Heart left ventricle (tissue), 16 donors: Measurements from ENCODE around the gene ARPP19. TPM values are rescaled to one million over a fixed set of nuclear protein-coding genes. Genes with fewer than 3 reads are reported as not detected.
A peak's percentile ranks its signal among the peaks of the same experiment; 100 is the strongest.

ENCODE experiments used
- ATAC-seq, 4 donors: fragments of 200-7000 bp; cut with Tn5 transposase; one replicate each; pipeline ENCODE4 v1.9.1; 2020 to 2022; ENCODE audit warnings: moderate library complexity in 4 of 4, mild to moderate bottlenecking in 3 of 4, moderate number of reproducible peaks in 1 of 4
- DNase-seq, 5 donors: peaks; one replicate each; pipeline ENCODE4 v3.0.0-alpha.2; 2020
- H3K27ac ChIP-seq, 12 donors: fragments of 200-600 bp; sonication (generic) in 4 of 12; one replicate each; pipeline versions ENCODE4 v1.5.0 to v1.8.0; 2016 to 2022; ENCODE audit warnings: mild to moderate bottlenecking in 2 of 12
- H3K27me3 ChIP-seq, 9 donors: fragments of 200-600 bp; sonication (generic) in 2 of 9; one replicate each; pipeline versions ENCODE4 v1.5.1 to v1.8.0; 2016 to 2022; ENCODE audit warnings: mild to moderate bottlenecking in 3 of 9
- H3K36me3 ChIP-seq, 9 donors: fragments of 200-600 bp; sonication (generic) in 2 of 9; one replicate each; pipeline versions ENCODE4 v1.5.0 to v1.8.0; 2018 to 2022; ENCODE audit warnings: mild to moderate bottlenecking in 2 of 9
- H3K4me1 ChIP-seq, 12 donors: fragments of 200-600 bp; sonication (generic) in 4 of 12; one replicate each; pipeline versions ENCODE4 v1.5.0 to v1.8.0; 2016 to 2022; ENCODE audit warnings: mild to moderate bottlenecking in 3 of 12
- H3K4me3 ChIP-seq, 12 donors: fragments of 200-600 bp; sonication (generic) in 4 of 12; one replicate each; pipeline versions ENCODE4 v1.5.0 to v1.8.0; 2017 to 2022; ENCODE audit warnings: mild to moderate bottlenecking in 9 of 12, moderate library complexity in 4 of 12
- H3K9me3 ChIP-seq, 12 donors: fragments of 200-600 bp; sonication (generic) in 4 of 12; one replicate each; pipeline versions ENCODE4 v1.5.0 to v1.8.0; 2016 to 2022; ENCODE audit warnings: mild to moderate bottlenecking in 1 of 12
- POLR2A ChIP-seq, 2 donors: fragments of 450-650 bp; IDR thresholded peaks; one replicate each; pipeline ENCODE4 v1.6.1; 2017; ENCODE audit warnings: antibody characterized with exemption in 2 of 2, mild to moderate bottlenecking in 2 of 2, moderate library complexity in 2 of 2
- WGBS, 4 donors: extraction: QIAGEN DNeasy Blood & Tissue Kit in 2 of 4; methylation state at CpG; one replicate each; pipeline versions ENCODE4 v1.1.5 to v1.1.7; 2013 to 2018; 5-methylcytosine and 5-hydroxymethylcytosine counted together
- intact Hi-C, 10 donors: fragments of 100-400 bp; cut with DNase I; formaldehyde crosslinking; loops; one replicate each; pipeline versions ENCODE4 v1.11.1 to v1.14.2; 2022
- polyA plus RNA-seq, 2 donors: library from polyadenylated mRNA; stranded (reverse); fragments of 200-250 nt; gene quantifications; one replicate each; pipeline ENCODE4 v1.2.3, GENCODE V29; 2013
- total RNA-seq, 9 donors: library from RNA; depleted of rRNA in 2 of 9; stranded (reverse); fragments of >200 nt in 2 of 9; fragmentation: NEBNext Ultra II Directional in 3 of 9; extraction: Animal tissue kit (Norgen Biotek cat#: 25700) in 3 of 9; gene quantifications; one replicate each; pipeline versions ENCODE4 v1.1.0 to v1.2.4, GENCODE V29; 2016 to 2023
- TF ChIP-seq, protein P1 (sequence below), 12 donors: fragments of 200-600 bp; sonication (generic) in 4 of 12; IDR thresholded peaks; one replicate each; pipeline versions ENCODE4 v1.5.0 to v1.8.0; 2018 to 2022; ENCODE audit warnings: antibody characterized with exemption in 12 of 12, mild to moderate bottlenecking in 5 of 12
- donor health status: ischemic (EF 13 %, LVEDD 7.1; RV severe dilation, severe dysfunction).
- donor health status: healthy with polysubstance abuse.
- donor health status: DM: no; HTN: yes; CAD: no.
- donor health status: DM: no; HTN: no; CAD: no.
- donor health status: ischemic (EF 25% LVEDD 6.9; RV normal size, moderate dysfunction).
- donor health status: ischemic (EF 25% LVEDD 5.7; RV mildly dilated, moderate dysfunction).
- donor health status: healthy.
- donor health status: DM: yes; HTN: yes; CAD: no.
- donor health status: ischemic (EF 35%, LVEDD 5.7; RV mildly dilated, moderate dysfunction).
- donor health status: nonischemic (EF 11% LVEDD 7.7; RV severe dilation, severe dysfunction).
- donor health status: DM: yes; HTN: yes; CAD: no.
- donor health status: PGD.
- donor health status: ischemic (EF 29% LVEDD 5.4; RV normal size, mild dysfunction).
- donor health status: nonischemic (EF 23%, LVEDD 6.1; RV moderate dilation, normal function).

Gene ARPP19
- total and polyA plus RNA-seq, 11 donors: 28.5 to 182 (median 147) TPM

DNA sequence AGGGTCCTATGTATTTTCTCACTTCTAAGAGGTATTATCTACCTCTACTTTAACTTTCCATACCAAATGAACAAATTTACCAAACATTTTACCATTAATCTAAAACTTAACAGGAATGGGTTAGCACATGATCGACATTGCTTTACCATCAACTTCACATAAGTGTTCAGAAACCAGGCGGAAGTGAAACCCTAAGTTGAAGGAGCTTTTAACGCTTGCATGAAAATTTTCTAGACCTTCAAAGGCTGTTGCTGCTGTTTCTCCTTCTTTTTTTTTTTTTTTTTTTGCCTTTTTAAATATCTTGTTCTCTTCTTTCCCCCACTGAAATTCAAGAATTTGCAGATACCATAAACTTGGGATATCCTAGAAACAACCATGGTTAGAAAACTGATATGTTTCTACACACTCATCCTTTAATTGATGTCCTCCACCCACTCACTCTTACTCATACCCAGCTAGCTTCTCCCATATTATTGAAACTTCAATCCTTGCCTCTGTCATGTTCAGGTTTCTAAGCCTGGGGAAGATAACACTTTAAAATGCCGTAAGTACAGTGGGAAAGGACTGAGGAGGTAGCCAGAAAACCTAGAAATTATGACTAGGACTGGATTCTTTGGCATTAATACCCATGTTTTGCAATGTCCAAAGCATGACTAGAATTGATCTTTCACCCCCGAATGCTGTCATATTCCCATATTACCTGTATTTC lies 64.9 kb downstream of the ARPP19 start:
- no peaks in the 10 kb centered on the region for H3K9me3 ChIP-seq
- H3K4me1 ChIP-seq: peaks cover 0 to 36% (median 1%) of the 10 kb centered on the region in 12 donors
- TF ChIP-seq POLR2A (IDR thresholded peaks at IDR 0.05): no peak
- TF ChIP-seq, protein P1, sequence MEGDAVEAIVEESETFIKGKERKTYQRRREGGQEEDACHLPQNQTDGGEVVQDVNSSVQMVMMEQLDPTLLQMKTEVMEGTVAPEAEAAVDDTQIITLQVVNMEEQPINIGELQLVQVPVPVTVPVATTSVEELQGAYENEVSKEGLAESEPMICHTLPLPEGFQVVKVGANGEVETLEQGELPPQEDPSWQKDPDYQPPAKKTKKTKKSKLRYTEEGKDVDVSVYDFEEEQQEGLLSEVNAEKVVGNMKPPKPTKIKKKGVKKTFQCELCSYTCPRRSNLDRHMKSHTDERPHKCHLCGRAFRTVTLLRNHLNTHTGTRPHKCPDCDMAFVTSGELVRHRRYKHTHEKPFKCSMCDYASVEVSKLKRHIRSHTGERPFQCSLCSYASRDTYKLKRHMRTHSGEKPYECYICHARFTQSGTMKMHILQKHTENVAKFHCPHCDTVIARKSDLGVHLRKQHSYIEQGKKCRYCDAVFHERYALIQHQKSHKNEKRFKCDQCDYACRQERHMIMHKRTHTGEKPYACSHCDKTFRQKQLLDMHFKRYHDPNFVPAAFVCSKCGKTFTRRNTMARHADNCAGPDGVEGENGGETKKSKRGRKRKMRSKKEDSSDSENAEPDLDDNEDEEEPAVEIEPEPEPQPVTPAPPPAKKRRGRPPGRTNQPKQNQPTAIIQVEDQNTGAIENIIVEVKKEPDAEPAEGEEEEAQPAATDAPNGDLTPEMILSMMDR (IDR thresholded peaks at IDR 0.05): no peak
- no peak for DNase-seq
- no peak for ATAC-seq
- 80 to 90% (median 84%) methylated on average over 5 of the region's 5 CpGs for WGBS, 4 donors
- H3K27ac ChIP-seq: peak overlapping the region in 1 of 12 donors; percentile 76
- intact Hi-C loops: no loop called here
- no peaks in the 10 kb centered on the region for H3K36me3 ChIP-seq
- no peaks in the 10 kb centered on the region for H3K27me3 ChIP-seq
- no peak overlapping the region for H3K4me3 ChIP-seq

DNA sequence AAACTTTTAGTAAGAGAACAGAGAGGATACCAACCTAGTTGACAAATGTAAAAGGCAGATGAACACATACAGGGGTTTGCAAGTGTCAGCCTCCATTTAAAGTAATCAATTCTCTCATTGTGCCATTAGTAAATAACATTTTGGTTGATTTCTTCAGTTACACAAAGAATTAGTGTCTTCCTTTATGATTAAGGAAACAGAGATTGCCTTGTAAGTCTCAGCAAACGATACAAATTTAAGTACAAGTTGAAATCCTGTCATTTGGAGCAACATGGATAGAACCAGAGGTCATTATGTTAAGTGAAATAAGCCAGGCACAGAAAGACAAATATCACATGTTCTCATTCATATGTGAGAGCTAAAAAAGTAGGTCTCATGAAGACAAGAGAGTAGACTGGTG lies 66.2 kb downstream of the ARPP19 start:
- H3K27ac ChIP-seq: no peak overlapping the region
- 69 to 79% (median 73%) methylated on average over 1 of the region's 1 CpG for WGBS, 4 donors
- H3K4me3 ChIP-seq: no peak overlapping the region
- no peak for TF ChIP-seq POLR2A (IDR thresholded peaks at IDR 0.05)
- TF ChIP-seq, protein P1 (IDR thresholded peaks at IDR 0.05): no peak
- intact Hi-C loops: no loop called here
- H3K9me3 ChIP-seq: no peaks in the 10 kb centered on the region
- ATAC-seq: no peak
- H3K4me1 ChIP-seq: peaks cover 0 to 29% (median 0%) of the 10 kb centered on the region in 12 donors
- H3K27me3 ChIP-seq: no peaks in the 10 kb centered on the region
- no peaks in the 10 kb centered on the region for H3K36me3 ChIP-seq
- no peak for DNase-seq

DNA sequence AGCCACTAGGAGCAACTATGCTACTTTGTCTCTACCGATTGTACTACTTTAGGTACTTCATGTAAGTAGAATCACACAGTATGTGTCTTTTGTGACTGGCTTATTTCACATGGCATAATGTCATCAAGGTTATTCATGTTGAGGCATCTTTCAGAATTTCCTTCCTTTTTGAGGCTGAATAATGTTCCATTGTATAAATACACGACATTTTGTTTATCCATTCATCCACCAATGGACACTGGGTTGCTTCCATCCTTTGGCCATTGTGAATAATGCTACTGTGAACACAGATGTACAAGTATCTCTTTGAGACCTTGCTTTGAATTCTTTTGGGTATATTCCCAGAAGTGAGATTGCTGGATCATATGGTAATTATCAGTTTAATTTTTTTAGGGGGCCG lies 69.3 kb downstream of the ARPP19 start:
- Histone ChIP-seq H3K36me3 (no peaks in the 10 kb centered on the region), H3K27ac (no peak overlapping the region), H3K9me3 (no peaks in the 10 kb centered on the region), H3K4me3 (no peak overlapping the region), H3K27me3 (no peaks in the 10 kb centered on the region), H3K4me1 (peaks cover 0 to 42% (median 0%) of the 10 kb centered on the region in 12 donors)
- 74 to 82% (median 80%) methylated on average over 3 of the region's 3 CpGs for WGBS, 4 donors
- DNase-seq (no peak), ATAC-seq (no peak)
- no peak for TF ChIP-seq POLR2A (IDR thresholded peaks at IDR 0.05)
- TF ChIP-seq, protein P1 (IDR thresholded peaks at IDR 0.05): no peak
- intact Hi-C loops: no loop called here

DNA sequence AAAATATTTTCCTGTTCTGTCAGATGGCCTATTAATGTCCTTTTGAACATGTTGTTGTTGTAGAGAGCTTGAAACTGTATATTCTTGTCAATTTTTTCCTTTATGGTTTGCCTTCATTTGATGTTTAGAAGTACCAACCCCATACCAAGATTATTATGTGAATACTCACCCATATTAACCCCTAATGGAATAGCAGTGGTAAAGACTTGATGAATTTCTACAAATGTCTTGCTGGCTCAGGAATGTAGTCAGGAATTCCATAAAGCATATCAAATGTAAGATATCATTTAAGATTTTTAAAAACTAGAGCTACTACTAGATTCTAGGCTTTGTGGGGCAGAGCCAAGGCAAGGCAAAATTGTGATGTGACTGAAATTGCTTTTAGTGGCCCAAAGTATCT lies 70.1 kb downstream of the ARPP19 start:
- Histone ChIP-seq H3K4me3 (no peak overlapping the region), H3K27ac (no peak overlapping the region), H3K4me1 (peaks cover 0 to 41% (median 0%) of the 10 kb centered on the region in 12 donors), H3K27me3 (no peaks in the 10 kb centered on the region), H3K9me3 (no peaks in the 10 kb centered on the region), H3K36me3 (no peaks in the 10 kb centered on the region)
- ATAC-seq (no peak), DNase-seq (no peak)
- intact Hi-C loops: no loop called here
- TF ChIP-seq POLR2A (IDR thresholded peaks at IDR 0.05): no peak
- TF ChIP-seq, protein P1 (IDR thresholded peaks at IDR 0.05): no peak

Other genes with a start within 250 kb of the ARPP19 start
- 10 to 100 TPM in 3 of 9 donors, 1 to 10 TPM in 6; 4.7 to 29.6 (median 6.9) TPM for gene MYO5A, start 40.1 kb downstream of the ARPP19 start, total RNA-seq
- gene MYO5A, start 40.1 kb downstream of the ARPP19 start, polyA plus RNA-seq: 10 to 100 TPM in 1 of 2 donors, 1 to 10 TPM in 1; 3.2 to 11.1 TPM
- gene ATOSA, start 110.4 kb upstream of the ARPP19 start, total RNA-seq: 10 to 100 TPM; 21.3 to 51.5 (median 29.8) TPM
- gene ATOSA, start 110.4 kb upstream of the ARPP19 start, polyA plus RNA-seq: 10 to 100 TPM; 12.2 to 42.7 TPM
- gene ONECUT1, start 221.3 kb upstream of the ARPP19 start, total RNA-seq: not detected
- gene ONECUT1, start 221.3 kb upstream of the ARPP19 start, polyA plus RNA-seq: not detected